MCF 10A (cell line): ENCODE data around the gene FBXO21. TPM values are rescaled to one million over a fixed set of nuclear protein-coding genes. Genes with fewer than 3 reads are reported as not detected.

ENCODE experiments used
- BruUV-seq: library from RNA; stranded (reverse); fragments of 400-500 nt; replicated peaks from 2 replicates; lab custom pipeline; 2021; lab: Mats Ljungman, UMichigan
- CTCF ChIA-PET: fragments of 300-600 bp; sonication (Branson Sonifier 250); formaldehyde crosslinking; extraction: SDS; loops from one replicate; lab custom pipeline; 2021; ENCODE audit warnings: antibody characterized with exemption, inconsistent platforms; lab: Yijun Ruan, JAX
- POLR2A ChIA-PET: fragments of 300-600, 350-650 bp; sonication (Branson Sonifier 250); formaldehyde crosslinking; extraction: SDS; loops from one replicate; lab custom pipeline; 2020; ENCODE audit warnings: antibody characterized with exemption, inconsistent platforms; lab: Yijun Ruan, JAX
- DNase-seq: peaks from one replicate; pipeline ENCODE4 v3.0.0-alpha.2; 2018; ENCODE audit not compliant: unreplicated experiment
- H3K27ac Mint-ChIP-seq: one replicate; pipeline ENCODE4 v1.8.0; 2022; ENCODE audit warnings: mild to moderate bottlenecking, low read depth, mixed read lengths; ENCODE audit not compliant: unreplicated experiment
- H3K27me3 Mint-ChIP-seq: one replicate; pipeline ENCODE4 v1.8.0; 2022; ENCODE audit warnings: mixed read lengths; ENCODE audit not compliant: insufficient read depth, unreplicated experiment
- H3K36me3 Mint-ChIP-seq: one replicate; pipeline ENCODE4 v1.8.0; 2022; ENCODE audit warnings: mild to moderate bottlenecking, moderate library complexity, mixed read lengths; ENCODE audit not compliant: insufficient read depth, unreplicated experiment
- H3K4me1 Mint-ChIP-seq: one replicate; pipeline ENCODE4 v1.8.0; 2022; ENCODE audit warnings: mixed read lengths; ENCODE audit not compliant: insufficient read depth, unreplicated experiment
- H3K4me3 Mint-ChIP-seq: one replicate; pipeline ENCODE4 v1.8.0; 2022; ENCODE audit warnings: mild to moderate bottlenecking, moderate library complexity, mixed read lengths; ENCODE audit not compliant: unreplicated experiment
- H3K9me3 Mint-ChIP-seq: one replicate; pipeline ENCODE4 v1.8.0; 2022; ENCODE audit warnings: mixed read lengths; ENCODE audit not compliant: unreplicated experiment
- CTCF ChIP-seq: fragments of 200-600 bp; IDR thresholded peaks from one replicate; pipeline ENCODE4 v1.8.0; 2022; ENCODE audit warnings: antibody characterized with exemption, mild to moderate bottlenecking; ENCODE audit not compliant: unreplicated experiment
- intact Hi-C: fragments of 100-400 bp; cut with micrococcal nuclease; formaldehyde crosslinking; loops from 2 replicates; pipeline ENCODE4 v1.14.1; 2022
- total RNA-seq: library from RNA; stranded (reverse); gene quantifications from 2 replicates; pipeline ENCODE4 v1.2.3, GENCODE V29; 2022

The FBXO21 gene
- total RNA-seq, 1 experiment from 2014 or later: 33.4 TPM

DNA sequence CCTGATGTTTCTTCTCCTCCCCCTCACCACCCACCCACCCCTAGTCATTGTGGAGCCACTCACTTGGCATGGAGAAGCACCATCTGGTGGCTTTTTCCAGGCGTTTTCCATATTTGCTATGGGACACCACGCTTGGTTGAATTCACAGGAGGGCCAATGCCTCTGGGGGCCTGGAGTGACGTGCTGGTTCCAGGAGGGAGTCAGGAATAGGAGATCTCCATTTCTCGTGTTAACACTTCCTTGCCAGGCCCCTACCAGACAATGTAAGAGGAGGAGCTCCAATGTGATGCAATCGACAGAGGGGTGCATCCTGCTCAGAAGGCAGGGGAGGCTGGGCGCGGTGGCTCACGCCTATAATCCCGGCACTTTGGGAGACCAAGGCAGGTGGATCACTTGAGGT, 69.5 kb downstream of the FBXO21 start:
- intact Hi-C loops: no loop called here
- H3K27ac Mint-ChIP-seq: no peak overlapping the region
- H3K4me3 Mint-ChIP-seq: no peak overlapping the region
- TF ChIP-seq CTCF: no peak
- BruUV-seq: no TSS peak
- no peaks in the 10 kb centered on the region for H3K36me3 Mint-ChIP-seq
- CTCF ChIA-PET: interaction anchor here (0.6 to 2.7 kb wide), 9 partner anchors 9 to 439 kb away, joined by 3 to 35 read pairs (median 4); no protein-coding TSS in a partner anchor
- H3K4me1 Mint-ChIP-seq: no peaks in the 10 kb centered on the region
- DNase-seq: no peak
- POLR2A ChIA-PET: no interaction called here
- no peaks in the 10 kb centered on the region for H3K27me3 Mint-ChIP-seq
- no peaks in the 10 kb centered on the region for H3K9me3 Mint-ChIP-seq

GRCh38 chr12:117119592-117120198, 70.6 kb downstream of the FBXO21 start:
- Mint-ChIP-seq H3K27me3 (no peaks in the 10 kb centered on the region), H3K27ac (no peak overlapping the region), H3K4me3 (no peak overlapping the region), H3K36me3 (no peaks in the 10 kb centered on the region), H3K4me1 (no peaks in the 10 kb centered on the region), H3K9me3 (no peaks in the 10 kb centered on the region)
- peak; percentile 63 for DNase-seq
- CTCF ChIA-PET: interaction anchor here (0.6 to 2.7 kb wide), 18 partner anchors 8 to 490 kb away, joined by 3 to 35 read pairs (median 4); no protein-coding TSS in a partner anchor
- peak; percentile 73 for TF ChIP-seq CTCF
- intact Hi-C loops: loop anchor here (1.0 kb wide), 2 partner anchors 94 to 416 kb away; no protein-coding TSS in a partner anchor
- POLR2A ChIA-PET: interaction anchor here (1.2 kb wide), 1 partner anchor 10 kb away, joined by 3 read pairs; no protein-coding TSS in a partner anchor
- BruUV-seq: no TSS peak

GRCh38 chr12:117118838-117119591, 71.3 kb downstream of the FBXO21 start:
- Mint-ChIP-seq H3K27ac (no peak overlapping the region), H3K4me1 (no peaks in the 10 kb centered on the region), H3K4me3 (no peak overlapping the region), H3K36me3 (no peaks in the 10 kb centered on the region), H3K27me3 (no peaks in the 10 kb centered on the region), H3K9me3 (no peaks in the 10 kb centered on the region)
- BruUV-seq: no TSS peak
- intact Hi-C loops: loop anchor here (1.0 kb wide), 2 partner anchors 94 to 416 kb away; no protein-coding TSS in a partner anchor
- CTCF ChIA-PET: interaction anchor here (0.6 to 2.7 kb wide), 10 partner anchors 16 to 415 kb away, joined by 3 to 35 read pairs (median 4); no protein-coding TSS in a partner anchor
- DNase-seq: no peak
- TF ChIP-seq CTCF: no peak
- POLR2A ChIA-PET: interaction anchor here (1.2 kb wide), 1 partner anchor 10 kb away, joined by 3 read pairs; no protein-coding TSS in a partner anchor

DNA sequence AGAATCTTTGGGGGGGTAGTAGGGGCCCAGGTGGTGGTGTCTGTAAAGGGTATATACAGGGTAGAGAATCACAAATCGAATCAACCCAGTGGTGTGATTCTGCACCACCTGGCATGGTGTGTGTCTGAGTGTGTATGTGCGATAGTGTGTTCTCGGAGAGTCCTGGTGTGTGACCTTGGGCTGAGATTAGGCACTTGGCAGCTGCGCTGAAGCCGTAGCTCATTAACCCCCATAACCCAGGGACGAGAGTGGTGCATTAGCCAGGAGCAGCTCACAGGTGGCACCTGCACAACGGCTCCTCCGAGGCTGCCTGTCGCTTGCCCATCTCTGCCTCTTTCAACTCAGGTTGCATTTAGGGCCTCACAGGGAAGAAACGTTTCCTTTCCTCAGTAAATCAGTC, 75.5 kb downstream of the FBXO21 start:
- ChIA-PET POLR2A (no interaction called here), CTCF (interaction anchor here (0.6 to 0.7 kb wide), 2 partner anchors 141 to 514 kb away, joined by 3 to 4 read pairs; no protein-coding TSS in a partner anchor)
- no peak overlapping the region for H3K4me3 Mint-ChIP-seq
- no peak for TF ChIP-seq CTCF
- no peak for DNase-seq
- H3K36me3 Mint-ChIP-seq: no peaks in the 10 kb centered on the region
- no peaks in the 10 kb centered on the region for H3K4me1 Mint-ChIP-seq
- H3K27me3 Mint-ChIP-seq: peaks cover 7% of the 10 kb centered on the region
- no TSS peak for BruUV-seq
- intact Hi-C loops: no loop called here
- H3K9me3 Mint-ChIP-seq: no peaks in the 10 kb centered on the region
- no peak overlapping the region for H3K27ac Mint-ChIP-seq
